ENCODE data around the gene GLYATL1B. TPM values are rescaled to one million over a fixed set of nuclear protein-coding genes. Genes with fewer than 3 reads are reported as not detected.
"Not testable (repeated sequence)": the region's sequence is repeated elsewhere in the genome, so short reads cannot be mapped to it uniquely, and the experiment has no call there.

The GLYATL1B gene, protein sequence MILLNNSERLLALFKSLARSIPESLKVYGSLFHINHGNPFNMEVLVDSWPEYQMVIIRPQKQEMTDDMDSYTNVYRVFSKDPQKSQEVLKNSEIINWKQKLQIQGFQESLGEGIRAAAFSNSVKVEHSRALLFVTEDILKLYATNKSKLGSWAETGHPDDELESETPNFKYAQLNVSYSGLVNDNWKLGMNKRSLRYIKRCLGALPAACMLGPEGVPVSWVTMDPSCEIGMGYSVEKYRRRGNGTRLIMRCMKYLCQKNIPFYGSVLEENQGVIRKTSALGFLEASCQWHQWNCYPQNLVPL
- total RNA-seq (not detected), polyA plus RNA-seq (not detected)

DNA sequence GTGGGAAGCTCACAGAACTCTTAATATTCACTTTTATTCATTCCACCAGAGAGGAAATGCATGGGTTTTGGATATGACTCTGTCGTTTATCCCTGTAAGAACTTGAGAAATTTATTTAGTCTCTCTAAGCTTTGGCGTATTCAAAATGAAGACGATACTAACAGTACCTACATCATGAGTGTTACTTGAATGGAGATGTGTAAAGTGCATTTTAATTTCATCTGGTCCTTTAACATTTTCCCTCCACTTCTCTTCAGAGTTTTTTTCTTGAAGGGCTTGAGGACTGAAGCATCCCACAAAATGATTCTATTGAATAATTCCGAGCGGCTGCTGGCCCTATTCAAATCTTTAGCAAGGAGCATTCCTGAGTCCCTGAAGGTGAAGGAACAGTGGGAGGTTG is at the start of gene GLYATL1B:
TSS of gene GLYATL1B (plus strand) at position 301 of the 400 bp plus-strand sequence. CDS start at position 301, 0 bp downstream.
- H3K4me1 ChIP-seq; DNase-seq; H3K27me3 ChIP-seq; H3K36me3 ChIP-seq; H3K4me3 ChIP-seq; H3K27ac ChIP-seq; intact Hi-C loops (cut with DNase I); H3K9me3 ChIP-seq: not testable (repeated sequence)
- 84 to 93% methylated on average over 5 of the region's 5 CpGs for whole genome bisulfite sequencing, 2 donors

DNA sequence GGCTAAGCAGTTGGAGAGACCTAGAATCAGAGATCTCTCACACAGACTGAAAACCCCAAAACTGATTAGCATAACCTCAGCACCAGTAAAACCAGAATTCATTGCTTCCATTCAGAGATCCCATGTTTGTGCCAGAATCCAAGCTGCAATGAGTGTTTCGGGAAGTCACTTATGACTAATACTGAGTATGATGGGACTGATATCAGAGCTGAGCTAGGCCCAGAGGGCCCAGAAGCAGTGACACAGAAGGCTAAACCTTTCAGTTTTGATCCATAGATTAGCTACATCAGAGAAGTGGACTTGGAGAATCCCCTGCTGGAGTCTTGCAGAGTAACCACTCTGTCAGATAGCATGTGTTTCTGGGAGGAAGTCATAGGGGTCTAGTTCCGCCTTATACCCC is 49.6 kb upstream of the GLYATL1B start:
- H3K4me3 ChIP-seq; H3K4me1 ChIP-seq; H3K9me3 ChIP-seq; H3K27ac ChIP-seq; intact Hi-C loops (cut with DNase I); H3K36me3 ChIP-seq; H3K27me3 ChIP-seq; DNase-seq: not testable (repeated sequence)
- 75 to 96% methylated on average over 2 of the region's 2 CpGs for WGBS, 2 donors

DNA sequence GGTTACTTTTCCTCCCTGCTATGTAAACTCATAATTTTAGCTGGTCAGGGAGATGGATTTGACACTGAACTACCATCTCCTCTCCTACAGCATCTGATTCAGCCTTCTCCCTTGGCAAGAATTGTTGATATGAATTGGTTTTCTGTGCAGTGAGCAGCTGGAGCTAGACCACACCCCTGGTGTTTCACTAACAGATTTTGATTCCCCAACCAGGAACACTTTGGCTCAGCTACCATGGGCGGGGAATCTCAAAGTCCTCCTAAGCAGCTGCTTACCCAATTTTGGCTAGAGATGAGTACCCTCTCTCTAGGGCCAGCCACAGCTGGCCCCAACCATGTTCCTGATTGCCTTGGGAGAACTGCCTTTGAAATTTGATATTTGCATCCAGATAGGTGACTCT is 48.7 kb upstream of the GLYATL1B start:
- 21 to 67% methylated on average over 1 of the region's 1 CpG for WGBS, 2 donors
- H3K36me3 ChIP-seq; intact Hi-C loops (cut with DNase I); H3K27me3 ChIP-seq; H3K9me3 ChIP-seq; H3K4me1 ChIP-seq; H3K27ac ChIP-seq; DNase-seq; H3K4me3 ChIP-seq: not testable (repeated sequence)

DNA sequence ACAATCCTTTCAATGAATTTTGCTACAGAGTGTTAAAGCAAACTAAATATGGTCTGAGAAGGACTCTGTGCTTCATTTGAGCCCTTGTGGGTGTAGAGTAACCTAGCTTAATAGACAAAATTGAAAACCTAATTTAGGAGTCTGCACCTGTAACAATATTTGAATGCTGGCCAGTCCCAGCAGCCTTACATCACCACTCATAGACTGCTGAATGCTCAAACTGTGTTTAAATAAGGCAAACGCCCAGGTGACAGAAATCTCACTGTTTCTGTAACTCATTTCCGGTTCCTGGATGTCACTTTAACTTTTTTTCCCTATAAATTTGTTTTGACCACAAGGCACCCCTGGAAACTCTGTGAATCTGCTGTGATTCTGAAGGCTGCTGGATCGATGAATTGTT is 45.5 kb upstream of the GLYATL1B start:
- H3K36me3 ChIP-seq, result no peaks in the 10 kb centered on the region
- TF ChIP-seq POLR2AphosphoS5 (IDR thresholded peaks at IDR 0.05) (no peak), POLR2A (IDR thresholded peaks at IDR 0.05) (no peak)
- intact Hi-C loops (cut with DNase I), result no loop called here
- no peaks in the 10 kb centered on the region for H3K4me1 ChIP-seq
- no peaks in the 10 kb centered on the region for H3K27me3 ChIP-seq
- H3K27ac ChIP-seq, result no peak overlapping the region
- no peak for DNase-seq
- H3K9me3 ChIP-seq, result no peaks in the 10 kb centered on the region
- WGBS, 2 donors, result 35 to 60% methylated on average over 3 of the region's 3 CpGs
- H3K4me3 ChIP-seq, result no peak overlapping the region

DNA sequence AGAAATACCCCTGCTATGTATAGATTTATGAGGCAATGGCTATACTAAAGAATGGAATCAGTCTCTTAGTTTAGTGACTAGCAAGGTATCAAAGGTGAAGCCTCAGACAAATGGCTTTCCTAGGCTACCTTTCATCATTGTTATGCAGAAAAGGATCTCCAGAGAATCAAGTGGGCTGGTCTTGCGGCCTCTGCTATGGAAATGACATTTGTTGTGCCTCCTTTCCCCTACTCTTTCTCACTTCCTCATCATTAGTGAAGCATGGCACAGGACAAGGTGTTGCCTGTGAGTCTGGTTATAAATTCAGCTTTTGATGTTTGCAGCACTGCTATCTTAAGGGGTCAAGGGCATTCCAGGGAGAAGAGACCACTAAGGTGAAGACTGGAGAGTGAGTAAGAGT is 34.7 kb upstream of the GLYATL1B start:
- not testable (repeated sequence) for DNase-seq, H3K4me1 ChIP-seq, H3K4me3 ChIP-seq, H3K36me3 ChIP-seq, H3K9me3 ChIP-seq, H3K27me3 ChIP-seq, H3K27ac ChIP-seq
- intact Hi-C loops (cut with DNase I), result loop anchor here (5.0 kb wide), 1 partner anchor 86 kb away; no protein-coding TSS in a partner anchor
- 65 to 90% methylated on average over 1 of the region's 1 CpG for WGBS, 2 donors

DNA sequence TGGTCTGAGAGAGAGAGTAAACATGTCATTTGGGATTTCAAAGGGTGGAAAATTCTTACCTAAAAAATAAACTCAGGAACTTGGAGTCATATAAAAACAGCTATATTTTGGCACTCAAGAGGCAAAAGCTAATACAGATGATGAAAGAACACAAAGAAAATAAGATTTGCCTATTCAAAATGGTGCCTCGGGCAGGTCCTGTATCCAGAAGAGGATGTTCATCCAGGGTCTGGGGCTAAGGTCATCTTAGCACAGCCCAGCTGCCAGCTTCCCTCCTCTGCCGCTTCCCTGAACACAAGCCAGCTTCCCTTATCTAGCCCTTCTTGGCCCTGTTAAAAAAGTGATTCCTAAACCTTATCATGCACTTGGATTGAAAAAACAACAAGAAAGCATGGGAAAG is 33.8 kb upstream of the GLYATL1B start:
- not testable (repeated sequence) for H3K36me3 ChIP-seq, H3K27ac ChIP-seq, DNase-seq, H3K4me3 ChIP-seq, H3K4me1 ChIP-seq, H3K27me3 ChIP-seq, H3K9me3 ChIP-seq
- intact Hi-C loops (cut with DNase I), result loop anchor here (5.0 kb wide), 1 partner anchor 85 kb away; no protein-coding TSS in a partner anchor
- 80 to 84% methylated on average over 2 of the region's 2 CpGs for WGBS, 2 donors

DNA sequence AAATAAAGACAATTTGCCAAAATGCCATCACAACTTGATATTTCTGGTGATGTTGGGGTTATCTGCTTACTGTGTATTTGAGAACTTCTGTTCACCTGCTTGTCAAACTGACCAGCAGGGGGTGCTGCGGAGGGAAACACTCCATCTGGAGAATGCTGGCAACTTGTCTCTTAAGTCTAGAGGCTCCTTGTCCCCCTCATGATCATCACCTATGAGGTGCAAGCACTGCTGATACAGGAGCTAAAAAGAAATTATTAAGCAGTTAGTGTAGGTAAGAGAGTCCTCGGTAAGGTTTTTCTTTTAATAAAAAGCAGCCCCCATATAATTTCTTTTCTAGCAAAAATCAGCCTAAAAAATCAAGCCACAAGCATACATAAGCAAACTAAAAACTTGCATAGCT is 32.7 kb upstream of the GLYATL1B start:
- no peaks in the 10 kb centered on the region for H3K9me3 ChIP-seq
- TF ChIP-seq EP300 (IDR thresholded peaks at IDR 0.05), result no peak
- TF ChIP-seq, protein P1, sequence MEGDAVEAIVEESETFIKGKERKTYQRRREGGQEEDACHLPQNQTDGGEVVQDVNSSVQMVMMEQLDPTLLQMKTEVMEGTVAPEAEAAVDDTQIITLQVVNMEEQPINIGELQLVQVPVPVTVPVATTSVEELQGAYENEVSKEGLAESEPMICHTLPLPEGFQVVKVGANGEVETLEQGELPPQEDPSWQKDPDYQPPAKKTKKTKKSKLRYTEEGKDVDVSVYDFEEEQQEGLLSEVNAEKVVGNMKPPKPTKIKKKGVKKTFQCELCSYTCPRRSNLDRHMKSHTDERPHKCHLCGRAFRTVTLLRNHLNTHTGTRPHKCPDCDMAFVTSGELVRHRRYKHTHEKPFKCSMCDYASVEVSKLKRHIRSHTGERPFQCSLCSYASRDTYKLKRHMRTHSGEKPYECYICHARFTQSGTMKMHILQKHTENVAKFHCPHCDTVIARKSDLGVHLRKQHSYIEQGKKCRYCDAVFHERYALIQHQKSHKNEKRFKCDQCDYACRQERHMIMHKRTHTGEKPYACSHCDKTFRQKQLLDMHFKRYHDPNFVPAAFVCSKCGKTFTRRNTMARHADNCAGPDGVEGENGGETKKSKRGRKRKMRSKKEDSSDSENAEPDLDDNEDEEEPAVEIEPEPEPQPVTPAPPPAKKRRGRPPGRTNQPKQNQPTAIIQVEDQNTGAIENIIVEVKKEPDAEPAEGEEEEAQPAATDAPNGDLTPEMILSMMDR (IDR thresholded peaks at IDR 0.05), result peak in 3 of 4 experiments; percentile 18 to 52 (median 29)
- H3K4me3 ChIP-seq, result no peak overlapping the region
- H3K36me3 ChIP-seq, result no peaks in the 10 kb centered on the region
- DNase-seq, result peak; percentile 75
- intact Hi-C loops (cut with DNase I), result loop anchor here (5.0 kb wide), 1 partner anchor 84 kb away; no protein-coding TSS in a partner anchor
- H3K27me3 ChIP-seq, result peaks cover 4 to 15% (median 4%) of the 10 kb centered on the region in 3 donors
- 40 to 43% methylated on average over 2 of the region's 2 CpGs for WGBS, 2 donors
- H3K4me1 ChIP-seq, result peaks cover 0 to 4% (median 0%) of the 10 kb centered on the region in 4 donors
- no peak overlapping the region for H3K27ac ChIP-seq
